Stimulated activated CD8-positive, alpha-beta memory T cell treated with anti-CD3 and anti-CD28 coated beads, Interleukin-15, amount 100 ng/mL, for 4 hours (primary cell): ENCODE data around the gene DDX4.

Experiments
- DNase-seq, 2 donors: peaks; one replicate each; pipeline ENCODE4 v3.0.0-alpha.2; 2020; ENCODE audit warnings: low read depth in 2 of 2

The DDX4 gene

GRCh38 chr5:55821731-55822512, 84.1 kb downstream of the DDX4 start:
- DNase-seq: no peak

- DNase-seq: no peak
These were observed 85.4 kb downstream of the DDX4 start for GRCh38 chr5:55823151-55823796.

- no peak for DNase-seq
These were observed 92.1 kb downstream of the DDX4 start for GRCh38 chr5:55829956-55830355.

- no peak for DNase-seq
These were observed 94.6 kb downstream of the DDX4 start for GRCh38 chr5:55832446-55832845.

GRCh38 chr5:55836191-55836590, 98.3 kb downstream of the DDX4 start:
- DNase-seq: no peak

GRCh38 chr5:55841976-55842375, 104.1 kb downstream of the DDX4 start:
- no peak for DNase-seq

- DNase-seq: no peak
These were observed 110.0 kb downstream of the DDX4 start for GRCh38 chr5:55847837-55848236.

GRCh38 chr5:55848783-55849182, 110.9 kb downstream of the DDX4 start:
- DNase-seq: no peak

GRCh38 chr5:55850839-55851674, 113.2 kb downstream of the DDX4 start, which contains the start of gene IL31RA:
TSS of gene IL31RA (plus strand) at chr5:55851357. CDS start at chr5:55851571, 214 bp downstream.
- no peak for DNase-seq

- no peak for DNase-seq
These were observed 113.8 kb downstream of the DDX4 start for GRCh38 chr5:55851675-55851979.

GRCh38 chr5:55852503-55852902, 114.6 kb downstream of the DDX4 start:
- DNase-seq: no peak

GRCh38 chr5:55853041-55853670, 115.3 kb downstream of the DDX4 start:
- DNase-seq: no peak

GRCh38 chr5:55853818-55854217, 116.0 kb downstream of the DDX4 start:
- DNase-seq: no peak

GRCh38 chr5:55855509-55855908, 117.6 kb downstream of the DDX4 start:
- no peak for DNase-seq

- DNase-seq: no peak
These were observed 118.8 kb downstream of the DDX4 start for GRCh38 chr5:55856516-55857246.

GRCh38 chr5:55857247-55857640, 119.4 kb downstream of the DDX4 start:
- DNase-seq: no peak

GRCh38 chr5:55858104-55858503, 120.2 kb downstream of the DDX4 start:
- DNase-seq: no peak

- no peak for DNase-seq
These were observed 122.4 kb downstream of the DDX4 start for GRCh38 chr5:55860288-55860687.

GRCh38 chr5:55860709-55861108, 122.8 kb downstream of the DDX4 start:
- DNase-seq: no peak

- DNase-seq: no peak
These were observed 127.0 kb downstream of the DDX4 start for GRCh38 chr5:55864606-55865541.
